Psoas muscle (tissue), 8 donors: ENCODE measurements around the gene FOLR3. TPM values are rescaled to one million over a fixed set of nuclear protein-coding genes. Genes with fewer than 3 reads are reported as not detected.

Experiments
- ATAC-seq, 4 donors: fragments of 200-7000 bp; cut with Tn5 transposase; one replicate each; pipeline ENCODE4 v1.9.1; 2020; ENCODE audit warnings: moderate library complexity in 3 of 4, mild to moderate bottlenecking in 2 of 4
- DNase-seq, 2 donors: peaks; one replicate each; pipeline ENCODE4 v3.0.0-alpha.2; 2020
- H3K27ac ChIP-seq: fragments of 200-600 bp; one replicate; pipeline ENCODE4 v1.8.0; 2022
- H3K27me3 ChIP-seq, 3 donors: fragments of 200-600 bp in 1 of 3; one replicate each; pipeline versions ENCODE4 v1.6.1 to v1.8.0; 2013 to 2022; ENCODE audit warnings: low read length in 2 of 3, mild to moderate bottlenecking in 2 of 3, moderate library complexity in 1 of 3; ENCODE audit not compliant: insufficient read depth in 3 of 3
- H3K36me3 ChIP-seq, 2 donors: fragments of 200-600 bp in 1 of 2; one replicate each; pipeline versions ENCODE4 v1.6.1 to v1.8.0; 2013 to 2022; ENCODE audit warnings: low read depth in 1 of 2, mild to moderate bottlenecking in 1 of 2, moderate library complexity in 1 of 2; ENCODE audit not compliant: insufficient read depth in 1 of 2
- H3K4me1 ChIP-seq: fragments of 200-600 bp; one replicate; pipeline ENCODE4 v1.8.0; 2022
- H3K4me3 ChIP-seq: fragments of 200-600 bp; one replicate; pipeline ENCODE4 v1.8.0; 2022; ENCODE audit warnings: mild to moderate bottlenecking
- H3K9me3 ChIP-seq: fragments of 200-600 bp; one replicate; pipeline ENCODE4 v1.8.0; 2022
- WGBS, 3 donors: extraction: QIAGEN DNeasy Blood & Tissue Kit; methylation state at CpG; one replicate each; pipeline versions ENCODE4 v1.1.6 to v1.1.7; 2013; 5-methylcytosine and 5-hydroxymethylcytosine counted together
- intact Hi-C, 2 donors: fragments of 100-400 bp; cut with DNase I; formaldehyde crosslinking; loops; one replicate each; pipeline versions ENCODE4 v1.11.0 to v1.14.2; 2022
- polyA plus RNA-seq, 3 donors: library from polyadenylated mRNA; stranded (reverse); fragments of 200-250 nt; gene quantifications; one replicate each; pipeline ENCODE4 v1.2.3, GENCODE V29; 2013
- total RNA-seq, 4 donors: library from RNA; stranded (reverse); fragmentation: NEBNext Ultra II Directional in 2 of 4; extraction: Animal tissue kit (Norgen Biotek cat#: 25700) in 2 of 4; gene quantifications; one replicate each; pipeline versions ENCODE4 v1.2.1 to v1.2.4, GENCODE V29; 2021 to 2023
- TF ChIP-seq, protein P1 (sequence below): fragments of 200-600 bp; IDR thresholded peaks from one replicate; pipeline ENCODE4 v1.8.0; 2022; ENCODE audit warnings: antibody characterized with exemption
- donor health status: healthy with polysubstance abuse.
- donor health status: DM: no; HTN: no; CAD: no; lungs with moderate emphysema.
- donor health status: Bipolar disorder and iron deficiency.
- donor health status: healthy.
- donor health status: DM: yes; HTN: yes; CAD: no.
- donor health status: DM: no; HTN: no; CAD: no.
- donor health status: DM: no; HTN: no; CAD: no.
- donor health status: DM: yes; HTN: yes; CAD: no.

Gene FOLR3
- total and polyA plus RNA-seq, 7 donors = 0.09 to 0.58 TPM; not detected in 5

DNA sequence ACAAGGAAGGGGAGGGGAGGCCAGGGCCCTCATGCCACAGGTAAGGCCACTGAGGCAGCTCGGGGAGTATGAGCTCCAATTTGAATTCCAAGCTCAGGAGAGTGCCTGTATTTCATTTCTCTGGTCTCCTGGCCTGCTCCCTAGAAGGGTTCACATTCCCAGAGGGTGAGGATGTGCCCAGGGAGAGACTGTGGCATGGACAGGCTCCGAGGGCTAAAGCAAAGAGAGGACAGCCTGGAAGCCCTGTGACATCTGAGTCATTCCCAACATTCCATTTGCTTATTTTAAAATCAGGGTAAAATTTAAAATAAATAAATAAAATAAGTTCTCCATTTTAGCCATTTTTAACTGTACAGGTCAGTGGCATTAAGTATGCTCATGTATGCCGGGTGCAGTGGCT is 37.8 kb downstream of the FOLR3 start:
- Histone ChIP-seq H3K4me3 (no peak overlapping the region), H3K9me3 (no peaks in the 10 kb centered on the region), H3K4me1 (no peaks in the 10 kb centered on the region), H3K36me3 (no peaks in the 10 kb centered on the region), H3K27me3 (no peaks in the 10 kb centered on the region), H3K27ac (no peak overlapping the region)
- ATAC-seq (no peak), DNase-seq (no peak)
- TF ChIP-seq, protein P1, sequence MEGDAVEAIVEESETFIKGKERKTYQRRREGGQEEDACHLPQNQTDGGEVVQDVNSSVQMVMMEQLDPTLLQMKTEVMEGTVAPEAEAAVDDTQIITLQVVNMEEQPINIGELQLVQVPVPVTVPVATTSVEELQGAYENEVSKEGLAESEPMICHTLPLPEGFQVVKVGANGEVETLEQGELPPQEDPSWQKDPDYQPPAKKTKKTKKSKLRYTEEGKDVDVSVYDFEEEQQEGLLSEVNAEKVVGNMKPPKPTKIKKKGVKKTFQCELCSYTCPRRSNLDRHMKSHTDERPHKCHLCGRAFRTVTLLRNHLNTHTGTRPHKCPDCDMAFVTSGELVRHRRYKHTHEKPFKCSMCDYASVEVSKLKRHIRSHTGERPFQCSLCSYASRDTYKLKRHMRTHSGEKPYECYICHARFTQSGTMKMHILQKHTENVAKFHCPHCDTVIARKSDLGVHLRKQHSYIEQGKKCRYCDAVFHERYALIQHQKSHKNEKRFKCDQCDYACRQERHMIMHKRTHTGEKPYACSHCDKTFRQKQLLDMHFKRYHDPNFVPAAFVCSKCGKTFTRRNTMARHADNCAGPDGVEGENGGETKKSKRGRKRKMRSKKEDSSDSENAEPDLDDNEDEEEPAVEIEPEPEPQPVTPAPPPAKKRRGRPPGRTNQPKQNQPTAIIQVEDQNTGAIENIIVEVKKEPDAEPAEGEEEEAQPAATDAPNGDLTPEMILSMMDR = no peak
- WGBS, 3 donors = 79 to 88% (median 88%) methylated on average over 3 of the region's 3 CpGs
- intact Hi-C loops = no loop called here

DNA sequence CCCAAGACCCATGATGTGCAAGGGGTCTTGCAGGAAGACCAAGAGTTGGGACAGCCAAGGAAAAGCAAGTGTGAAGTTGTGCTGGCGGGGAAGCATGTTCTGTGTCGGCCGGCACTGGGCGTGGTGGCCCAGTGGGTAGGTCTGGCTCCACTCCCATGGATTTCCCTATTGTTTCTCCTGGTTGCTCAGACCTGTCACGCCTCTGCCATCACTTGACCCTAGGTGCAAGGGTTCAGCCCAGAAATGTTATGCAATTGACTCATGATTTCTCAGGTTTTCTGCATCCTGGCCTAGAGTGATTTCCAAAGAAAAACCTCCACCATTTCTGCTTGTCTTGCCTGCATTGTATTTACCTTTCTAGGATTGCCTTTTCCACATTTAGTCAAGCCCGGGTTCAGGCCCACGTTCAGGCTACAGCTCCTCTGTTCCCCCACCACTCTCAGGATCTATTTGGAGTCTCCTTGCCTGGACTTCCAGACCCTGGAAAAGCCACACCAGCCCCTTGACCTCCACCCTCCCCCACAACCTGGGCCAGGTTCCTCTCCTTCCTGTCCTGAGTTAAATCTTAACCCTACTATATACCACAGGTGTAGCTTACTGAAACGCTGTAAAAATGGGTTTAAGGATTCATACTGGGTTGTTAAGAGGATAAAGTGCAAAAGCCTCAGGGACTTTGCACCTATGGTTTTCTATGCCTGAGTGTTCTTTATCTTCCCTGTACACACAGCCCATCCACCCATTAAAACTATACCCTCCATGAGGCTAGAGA is 39.0 kb downstream of the FOLR3 start:
- DNase-seq = no peak
- H3K36me3 ChIP-seq = no peaks in the 10 kb centered on the region
- no peaks in the 10 kb centered on the region for H3K27me3 ChIP-seq
- no peak overlapping the region for H3K4me3 ChIP-seq
- H3K27ac ChIP-seq = no peak overlapping the region
- TF ChIP-seq, protein P1 = no peak
- H3K4me1 ChIP-seq = no peaks in the 10 kb centered on the region
- 70 to 77% (median 75%) methylated on average over 8 of the region's 8 CpGs for WGBS, 3 donors
- intact Hi-C loops = no loop called here
- H3K9me3 ChIP-seq = no peaks in the 10 kb centered on the region
- no peak for ATAC-seq

- H3K4me1 ChIP-seq = no peaks in the 10 kb centered on the region
- TF ChIP-seq, protein P1 = no peak
- WGBS, 3 donors = 79 to 89% (median 81%) methylated on average over 6 of the region's 6 CpGs
- intact Hi-C loops = no loop called here
- H3K36me3 ChIP-seq = no peaks in the 10 kb centered on the region
- H3K27ac ChIP-seq = no peak overlapping the region
- no peak for ATAC-seq
- H3K4me3 ChIP-seq = no peak overlapping the region
- DNase-seq = no peak
- H3K9me3 ChIP-seq = no peaks in the 10 kb centered on the region
- no peaks in the 10 kb centered on the region for H3K27me3 ChIP-seq
Measured at GRCh38 chr11:72177656-72178055, 42.1 kb downstream of the FOLR3 start.

DNA sequence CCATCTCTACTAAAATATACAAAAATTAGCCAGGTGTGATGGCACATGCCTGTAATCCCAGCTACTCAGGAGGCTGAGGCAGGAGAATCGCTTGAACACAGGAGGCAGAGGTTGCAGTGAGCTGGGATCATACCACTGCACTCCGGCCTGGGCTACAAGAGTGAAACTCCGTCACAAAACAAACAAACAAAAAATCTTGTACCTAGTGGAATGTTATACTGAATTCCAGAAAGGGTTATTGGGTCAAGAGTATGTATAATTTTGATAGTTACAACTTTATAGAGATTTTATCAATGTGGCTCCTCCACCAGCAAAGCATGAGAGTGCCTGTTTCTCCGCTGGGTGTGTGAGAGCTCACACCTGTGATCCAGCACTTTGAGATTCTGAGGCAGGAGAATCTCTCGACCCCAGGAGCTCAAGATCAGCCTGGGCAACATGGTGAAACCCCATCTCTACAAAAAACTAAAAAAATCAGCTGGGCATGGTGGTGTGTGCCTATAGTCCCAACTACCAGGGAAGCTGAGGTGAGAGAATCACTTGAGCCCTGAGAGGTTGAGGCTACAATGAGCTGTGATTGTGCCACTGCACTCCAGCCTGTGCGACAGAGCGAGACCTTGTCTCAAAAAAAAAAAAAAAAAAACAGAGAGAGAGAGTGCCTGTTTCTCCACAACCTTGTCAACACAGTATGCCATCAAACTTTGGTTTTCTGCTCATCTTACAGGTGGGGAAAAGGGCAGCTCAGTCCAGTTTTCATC is 43.7 kb downstream of the FOLR3 start:
- H3K36me3 ChIP-seq = no peaks in the 10 kb centered on the region
- WGBS, 3 donors = 86 to 89% (median 87%) methylated on average over 7 of the region's 7 CpGs
- no peaks in the 10 kb centered on the region for H3K9me3 ChIP-seq
- H3K27ac ChIP-seq = no peak overlapping the region
- no peaks in the 10 kb centered on the region for H3K27me3 ChIP-seq
- DNase-seq = no peak
- intact Hi-C loops = no loop called here
- H3K4me3 ChIP-seq = no peak overlapping the region
- no peaks in the 10 kb centered on the region for H3K4me1 ChIP-seq
- TF ChIP-seq, protein P1 = no peak
- no peak for ATAC-seq
